ENCODE results near the gene RTL5.

Gene RTL5

DNA sequence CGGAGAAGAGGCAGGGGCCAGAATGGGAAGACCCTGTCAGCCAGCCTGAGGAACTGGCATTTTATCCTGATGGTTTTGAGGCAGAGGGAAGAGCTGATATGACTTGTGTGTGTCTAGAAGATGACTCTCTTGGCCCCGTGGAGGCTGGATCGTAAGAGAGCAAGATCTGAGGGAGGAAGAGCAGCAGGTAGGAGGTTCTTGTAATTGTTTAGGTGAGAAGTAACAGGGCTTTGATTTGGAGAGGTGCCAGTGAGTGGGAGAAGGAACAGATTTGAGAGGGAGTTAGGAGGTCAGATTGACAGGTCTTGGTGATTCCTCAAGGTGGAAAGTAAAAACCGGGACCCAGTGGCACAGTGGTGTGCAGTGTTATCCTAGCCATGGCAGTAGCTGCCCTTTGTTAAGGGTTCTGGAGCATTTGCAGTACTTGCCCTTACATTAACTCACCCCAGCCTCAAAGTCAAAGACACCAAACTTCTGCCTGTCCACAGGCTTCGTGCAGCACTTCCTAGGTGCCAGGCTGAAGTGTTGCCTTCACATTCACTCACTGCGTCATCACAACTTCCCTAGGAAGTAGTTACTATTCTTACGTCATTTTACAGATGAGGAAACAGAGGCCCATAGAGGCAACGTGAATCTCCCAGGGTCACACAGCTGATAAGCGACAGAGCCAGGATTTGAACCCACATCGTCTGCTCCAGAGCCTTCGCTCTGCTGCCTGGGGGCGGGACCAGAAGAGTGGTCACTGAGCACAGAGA, 23.7 kb downstream of the RTL5 start:
- no peak for TF ChIP-seq GATA3 (IDR thresholded peaks at IDR 0.05; ENCODE audit: low read depth, low read length)
- TF ChIP-seq GATA2 (IDR thresholded peaks at IDR 0.05; ENCODE audit: low read depth, low read length), result no peak

DNA sequence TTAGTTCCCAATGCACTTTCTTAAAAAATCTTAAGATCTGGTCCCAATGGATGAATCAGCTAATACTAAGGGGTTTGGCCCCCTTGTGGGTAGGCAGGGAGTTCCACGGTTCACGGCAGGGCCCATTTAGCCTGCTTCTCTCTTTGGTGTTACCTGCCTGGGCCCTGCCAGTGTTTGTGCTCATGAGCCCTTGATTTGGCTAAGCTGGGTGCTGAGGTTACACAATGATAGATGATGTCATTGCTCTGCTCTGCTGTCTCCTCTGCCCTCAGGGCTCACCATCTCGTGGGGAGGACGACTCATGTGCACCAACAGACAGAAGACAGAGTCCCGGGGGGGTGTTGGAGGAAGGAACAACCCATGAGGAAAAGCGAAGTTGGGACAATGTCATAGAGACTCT, 24.4 kb downstream of the RTL5 start:
- TF ChIP-seq GATA3 (IDR thresholded peaks at IDR 0.05; ENCODE audit: low read depth, low read length) (no peak), GATA2 (IDR thresholded peaks at IDR 0.05; ENCODE audit: low read depth, low read length) (no peak)

DNA sequence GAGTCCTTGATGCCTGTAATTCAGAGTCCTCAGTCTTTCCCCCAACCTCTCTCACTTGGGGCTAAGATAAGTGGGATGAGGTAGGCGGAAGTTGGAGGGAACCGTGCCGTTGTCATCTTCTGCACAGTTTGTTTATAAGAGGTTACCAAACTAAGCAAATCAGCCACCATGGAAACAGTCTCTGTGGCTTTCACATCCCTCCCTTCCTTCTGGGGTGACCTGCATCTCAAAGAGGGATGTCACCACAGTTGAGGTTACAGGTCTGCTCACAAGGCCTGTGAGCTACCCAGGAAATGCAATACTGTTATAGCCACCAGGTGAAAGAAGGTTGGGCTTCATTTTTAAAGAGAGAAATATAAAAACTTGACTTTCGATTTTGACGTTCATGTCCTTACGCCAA, 26.3 kb downstream of the RTL5 start:
- no peak for TF ChIP-seq GATA3 (IDR thresholded peaks at IDR 0.05; ENCODE audit: low read depth, low read length)

DNA sequence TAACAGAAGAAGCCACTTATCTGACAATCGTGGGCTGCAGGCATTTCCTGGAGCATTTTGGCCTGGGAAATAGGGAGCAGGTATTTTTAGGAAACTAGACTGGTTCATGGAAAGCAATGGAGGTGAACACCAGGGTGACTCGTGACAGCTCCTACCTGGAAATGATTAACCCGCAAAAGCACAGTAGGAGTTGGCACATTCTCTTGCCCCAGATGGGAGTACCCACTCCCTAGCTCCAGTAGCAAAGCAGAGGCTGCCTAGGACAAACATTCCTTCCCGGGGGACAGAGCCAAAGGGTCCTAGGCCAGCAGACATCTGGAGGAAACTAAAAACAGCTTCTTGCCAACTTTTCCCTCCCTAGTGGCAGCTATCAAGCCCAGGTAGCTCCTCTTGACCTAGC, 29.0 kb downstream of the RTL5 start:
- TF ChIP-seq GATA2 (IDR thresholded peaks at IDR 0.05; ENCODE audit: low read depth, low read length), result no peak
- no peak for TF ChIP-seq GATA3 (IDR thresholded peaks at IDR 0.05; ENCODE audit: low read depth, low read length)

DNA sequence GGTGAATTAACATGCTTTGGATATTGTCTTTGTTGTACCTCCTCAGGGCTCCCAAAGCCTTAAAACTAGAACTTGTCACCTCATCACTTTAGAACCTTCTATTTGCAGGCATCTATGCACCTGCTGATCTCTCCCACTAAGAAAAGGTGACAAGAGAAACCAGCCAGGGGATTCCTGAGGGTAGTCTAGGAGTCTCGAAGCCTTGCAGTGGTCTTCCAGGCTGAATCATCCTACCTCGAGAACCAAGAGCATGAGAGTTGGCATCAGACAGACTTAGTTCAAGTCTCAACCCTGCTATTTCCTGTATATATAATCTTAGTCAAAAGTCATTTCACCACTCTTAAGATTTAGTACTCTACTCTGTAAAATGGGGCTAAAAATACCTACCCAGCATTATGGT, 29.6 kb downstream of the RTL5 start:
- TF ChIP-seq GATA3 (IDR thresholded peaks at IDR 0.05; ENCODE audit: low read depth, low read length) (no peak), GATA2 (IDR thresholded peaks at IDR 0.05; ENCODE audit: low read depth, low read length) (no peak)

DNA sequence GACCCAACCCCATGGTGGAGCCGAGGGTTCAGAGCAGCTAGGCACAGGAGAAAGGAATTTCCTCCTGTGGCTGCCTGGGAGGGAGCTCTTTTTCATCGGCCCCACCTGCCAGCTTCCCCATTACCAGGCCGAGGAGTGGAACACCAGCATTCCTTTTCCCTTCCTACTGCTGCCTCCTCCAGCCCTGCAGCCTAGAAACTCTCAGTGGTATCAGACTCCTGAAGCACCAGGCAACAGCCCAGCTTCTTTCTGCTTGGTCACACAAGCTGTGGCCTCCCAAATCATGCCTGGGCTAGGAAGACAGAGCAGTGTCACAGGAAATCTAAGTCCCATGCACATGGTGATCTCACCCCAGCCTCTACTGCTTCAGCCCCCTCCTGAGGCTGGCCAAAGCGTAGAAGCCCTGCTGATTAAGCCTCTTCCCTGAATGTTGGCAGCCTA, 30.1 kb downstream of the RTL5 start:
- TF ChIP-seq GATA2 (IDR thresholded peaks at IDR 0.05; ENCODE audit: low read depth, low read length) (no peak), GATA3 (IDR thresholded peaks at IDR 0.05; ENCODE audit: low read depth, low read length) (no peak)

DNA sequence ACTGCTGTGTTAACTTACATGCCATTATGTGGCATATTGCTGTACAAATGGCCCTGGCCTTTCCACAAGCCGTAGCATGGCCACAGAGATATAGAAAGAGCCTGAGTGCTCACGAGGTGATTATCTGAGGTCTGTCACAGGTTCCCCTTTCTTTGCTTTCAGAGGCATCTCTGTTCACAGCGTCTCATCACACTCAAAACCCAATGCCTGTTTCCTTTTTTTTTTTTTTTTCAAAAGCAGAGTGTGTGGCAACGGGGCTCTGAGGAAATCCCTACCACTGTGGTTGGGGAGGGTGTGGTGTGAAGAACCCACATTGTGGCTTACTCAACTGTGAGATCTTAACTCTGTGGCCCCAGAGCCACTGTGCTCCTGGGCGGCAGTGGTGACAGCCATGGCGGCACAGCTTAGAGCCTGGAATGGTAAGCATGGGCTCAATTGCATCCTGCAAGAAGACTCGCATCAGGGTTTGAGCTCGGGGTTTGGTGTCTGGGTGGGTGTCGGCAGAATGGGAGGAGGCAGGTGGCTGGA, 30.8 kb downstream of the RTL5 start:
- no peak for TF ChIP-seq GATA2 (IDR thresholded peaks at IDR 0.05; ENCODE audit: low read depth, low read length)
- no peak for TF ChIP-seq GATA3 (IDR thresholded peaks at IDR 0.05; ENCODE audit: low read depth, low read length)

DNA sequence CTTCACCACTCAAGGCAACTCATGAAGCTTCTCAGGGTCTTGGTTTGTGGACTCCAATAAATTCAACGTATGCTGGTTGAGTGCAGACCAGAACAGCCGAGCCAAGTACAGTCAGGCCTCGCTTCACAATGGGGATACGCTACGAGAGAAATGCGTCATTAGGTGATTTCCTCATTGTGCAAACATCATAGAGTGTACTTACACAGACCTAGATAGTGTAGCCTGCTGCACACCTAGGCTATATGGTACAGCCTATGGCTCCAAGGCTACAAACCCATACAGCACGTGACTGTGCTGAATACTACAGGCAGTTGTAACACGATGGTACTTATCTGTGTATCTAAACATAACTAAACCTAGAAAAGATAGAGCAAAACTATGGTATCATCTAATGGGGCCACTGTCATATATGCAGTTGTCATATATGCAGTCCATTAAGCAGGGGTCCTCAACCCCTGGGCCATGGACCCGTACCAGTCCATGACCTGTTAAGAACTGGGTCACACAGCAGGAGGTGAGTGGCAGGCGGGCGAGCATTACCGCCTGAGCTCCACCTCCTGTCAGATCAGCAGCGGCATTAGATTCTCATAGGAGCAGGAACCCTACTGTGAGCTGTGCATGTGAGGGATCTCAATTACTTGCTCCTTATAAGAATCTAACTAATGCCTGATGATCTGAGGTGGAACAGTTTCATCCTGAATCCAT, 31.5 kb downstream of the RTL5 start:
- TF ChIP-seq GATA2 (IDR thresholded peaks at IDR 0.05; ENCODE audit: low read depth, low read length), result no peak
- TF ChIP-seq GATA3 (IDR thresholded peaks at IDR 0.05; ENCODE audit: low read depth, low read length), result no peak

DNA sequence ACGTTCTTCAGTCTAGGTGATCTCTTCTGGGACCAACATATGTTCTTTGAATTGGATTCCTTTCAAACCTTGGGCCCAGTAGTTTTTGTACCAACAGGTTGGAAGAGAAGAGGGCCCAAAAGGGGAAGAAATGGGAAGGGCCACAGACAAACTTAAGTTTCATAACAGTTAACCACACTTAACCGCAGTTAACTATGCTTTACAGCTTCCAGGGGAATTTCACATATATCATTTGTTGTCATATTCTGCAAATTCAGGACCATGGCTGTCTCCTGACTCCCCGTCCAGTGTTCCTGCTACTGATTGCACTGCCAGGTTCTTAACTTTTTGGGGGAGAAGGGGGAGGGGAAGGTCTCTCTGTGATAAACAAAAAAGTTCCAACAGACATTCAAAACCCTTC, 34.6 kb downstream of the RTL5 start:
- no peak for TF ChIP-seq GATA2 (IDR thresholded peaks at IDR 0.05; ENCODE audit: low read depth, low read length)

DNA sequence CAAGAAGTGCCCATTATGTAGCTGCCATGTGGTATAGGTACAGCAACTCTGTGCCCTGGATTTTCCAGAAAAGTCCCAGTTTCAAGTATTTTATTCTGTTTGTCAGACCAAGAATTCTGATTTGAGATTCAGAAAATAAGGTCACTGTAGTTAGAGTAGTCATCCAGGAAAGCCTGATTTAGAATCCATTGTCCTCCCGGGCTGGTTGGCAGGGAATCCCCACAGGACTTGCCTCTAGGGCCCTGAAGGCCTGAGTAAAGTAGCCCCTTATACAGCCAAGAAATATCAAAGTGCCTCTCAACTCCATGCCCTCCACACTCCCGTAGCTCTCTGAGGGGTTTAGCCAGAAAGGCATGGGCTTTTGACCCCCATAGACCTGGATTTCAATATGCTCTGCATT, 36.3 kb downstream of the RTL5 start:
- TF ChIP-seq GATA3 (IDR thresholded peaks at IDR 0.05; ENCODE audit: low read depth, low read length) (no peak), GATA2 (IDR thresholded peaks at IDR 0.05; ENCODE audit: low read depth, low read length) (no peak)

DNA sequence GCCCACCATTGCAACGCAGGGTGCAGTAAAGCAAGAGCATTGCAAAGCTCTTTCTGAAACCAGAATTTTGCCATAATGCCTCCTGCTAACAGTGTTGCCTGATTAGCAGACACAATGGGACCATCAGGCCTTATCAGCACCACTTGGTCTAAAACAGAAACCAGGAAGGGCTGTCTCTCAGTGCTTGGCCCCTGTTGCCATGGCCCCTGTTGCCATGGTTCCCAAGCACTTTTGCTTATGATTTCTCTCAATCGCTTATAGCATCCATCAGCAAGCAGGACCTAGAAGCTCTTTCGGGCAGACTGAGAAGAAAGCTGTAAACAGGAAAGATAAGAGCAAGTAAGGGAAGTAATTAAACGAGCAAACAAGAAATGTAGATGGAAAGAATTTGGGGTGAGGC, 36.8 kb downstream of the RTL5 start:
- TF ChIP-seq GATA2 (IDR thresholded peaks at IDR 0.05; ENCODE audit: low read depth, low read length), result peak; percentile 88
- TF ChIP-seq GATA3 (IDR thresholded peaks at IDR 0.05; ENCODE audit: low read depth, low read length), result no peak

DNA sequence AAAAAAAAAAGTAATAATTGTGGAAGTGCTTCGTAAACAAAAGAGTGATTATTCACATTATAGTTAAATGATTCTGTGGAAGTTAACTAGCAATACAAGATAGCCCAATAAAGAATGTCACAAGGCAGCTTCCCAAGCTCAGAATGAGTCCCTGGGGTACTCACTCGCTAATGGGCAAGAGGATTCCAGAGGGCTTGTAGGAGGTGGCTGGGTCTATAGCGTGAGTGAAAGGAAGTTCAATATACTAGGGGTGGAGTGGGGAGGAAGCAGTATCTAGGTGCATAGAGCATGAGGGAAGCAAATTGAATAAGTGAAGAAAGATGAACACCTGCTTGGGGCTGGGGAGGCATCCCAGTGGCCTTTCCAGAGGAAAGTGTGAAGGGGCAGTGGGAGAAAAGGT, 42.5 kb downstream of the RTL5 start:
- no peak for TF ChIP-seq GATA2 (IDR thresholded peaks at IDR 0.05; ENCODE audit: low read depth, low read length)
- no peak for TF ChIP-seq GATA3 (IDR thresholded peaks at IDR 0.05; ENCODE audit: low read depth, low read length)

DNA sequence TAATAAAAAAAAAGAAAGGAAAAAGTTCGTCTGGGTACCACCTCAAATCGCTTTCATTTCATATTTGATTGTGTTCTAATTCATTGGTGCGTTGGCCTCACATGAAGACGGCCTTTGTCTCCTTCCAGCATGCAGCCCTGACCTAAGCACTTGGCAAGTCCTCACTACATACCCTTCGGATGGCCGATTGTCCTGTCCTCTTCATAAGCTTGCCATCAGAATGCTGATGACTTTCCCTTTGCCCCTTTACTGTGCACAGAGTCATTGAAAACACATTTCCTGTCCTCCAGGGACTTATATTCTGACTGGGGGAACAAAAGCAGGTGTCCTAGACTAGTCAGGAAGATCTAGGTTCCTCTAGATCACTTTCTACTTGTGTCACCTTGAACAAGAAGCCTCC, 43.0 kb downstream of the RTL5 start:
- no peak for TF ChIP-seq GATA2 (IDR thresholded peaks at IDR 0.05; ENCODE audit: low read depth, low read length)
- no peak for TF ChIP-seq GATA3 (IDR thresholded peaks at IDR 0.05; ENCODE audit: low read depth, low read length)

DNA sequence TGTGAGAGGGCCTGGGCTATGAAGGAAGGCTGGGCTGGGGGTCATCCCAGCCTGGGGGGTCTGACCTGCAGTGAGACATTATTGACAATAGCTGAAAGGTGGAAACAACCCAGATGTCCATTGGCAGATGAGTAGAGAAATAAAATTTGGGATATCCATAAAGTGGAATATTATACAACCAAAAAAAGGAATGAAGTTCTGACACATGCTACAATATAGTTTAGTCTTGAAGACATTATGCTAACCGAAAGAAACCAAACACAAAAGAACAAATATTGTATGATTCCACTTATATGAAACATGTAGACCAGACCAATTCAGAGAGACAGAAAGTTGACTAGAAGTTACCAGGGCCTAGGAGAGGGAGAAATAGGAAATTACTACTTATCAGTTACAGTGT, 44.7 kb downstream of the RTL5 start:
- TF ChIP-seq GATA2 (IDR thresholded peaks at IDR 0.05; ENCODE audit: low read depth, low read length) (no peak), GATA3 (IDR thresholded peaks at IDR 0.05; ENCODE audit: low read depth, low read length) (no peak)

DNA sequence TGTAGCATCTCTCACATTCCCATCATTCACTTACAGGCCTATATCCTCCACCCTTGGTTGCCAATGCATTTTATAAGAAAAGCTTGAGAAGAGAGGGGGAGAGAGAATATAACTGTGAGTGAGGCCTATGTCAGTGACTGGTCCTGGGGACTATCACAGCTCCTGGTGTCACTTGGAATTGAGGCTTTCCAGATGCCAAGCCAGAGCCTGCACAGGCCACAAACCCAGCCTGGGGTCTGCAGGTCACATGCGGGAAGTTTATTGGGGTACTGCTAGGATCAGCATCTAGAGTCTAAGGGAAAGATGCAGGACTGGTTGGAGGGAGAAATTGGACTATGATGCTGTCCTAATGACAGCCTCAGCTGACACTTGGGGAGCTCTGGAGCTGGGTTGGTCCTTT, 47.6 kb downstream of the RTL5 start:
- TF ChIP-seq GATA3 (IDR thresholded peaks at IDR 0.05; ENCODE audit: low read depth, low read length) (no peak), GATA2 (IDR thresholded peaks at IDR 0.05; ENCODE audit: low read depth, low read length) (no peak)

All from SH-SY5Y (cell line).